GM21529 (cell line): ENCODE data around the gene MLLT1.

Experiments used
- ATAC-seq: cut with Tn5 transposase; IDR thresholded peaks from one replicate; pipeline ENCODE4 v1.9.1; 2021; ENCODE audit not compliant: unreplicated experiment

MLLT1 gene

DNA sequence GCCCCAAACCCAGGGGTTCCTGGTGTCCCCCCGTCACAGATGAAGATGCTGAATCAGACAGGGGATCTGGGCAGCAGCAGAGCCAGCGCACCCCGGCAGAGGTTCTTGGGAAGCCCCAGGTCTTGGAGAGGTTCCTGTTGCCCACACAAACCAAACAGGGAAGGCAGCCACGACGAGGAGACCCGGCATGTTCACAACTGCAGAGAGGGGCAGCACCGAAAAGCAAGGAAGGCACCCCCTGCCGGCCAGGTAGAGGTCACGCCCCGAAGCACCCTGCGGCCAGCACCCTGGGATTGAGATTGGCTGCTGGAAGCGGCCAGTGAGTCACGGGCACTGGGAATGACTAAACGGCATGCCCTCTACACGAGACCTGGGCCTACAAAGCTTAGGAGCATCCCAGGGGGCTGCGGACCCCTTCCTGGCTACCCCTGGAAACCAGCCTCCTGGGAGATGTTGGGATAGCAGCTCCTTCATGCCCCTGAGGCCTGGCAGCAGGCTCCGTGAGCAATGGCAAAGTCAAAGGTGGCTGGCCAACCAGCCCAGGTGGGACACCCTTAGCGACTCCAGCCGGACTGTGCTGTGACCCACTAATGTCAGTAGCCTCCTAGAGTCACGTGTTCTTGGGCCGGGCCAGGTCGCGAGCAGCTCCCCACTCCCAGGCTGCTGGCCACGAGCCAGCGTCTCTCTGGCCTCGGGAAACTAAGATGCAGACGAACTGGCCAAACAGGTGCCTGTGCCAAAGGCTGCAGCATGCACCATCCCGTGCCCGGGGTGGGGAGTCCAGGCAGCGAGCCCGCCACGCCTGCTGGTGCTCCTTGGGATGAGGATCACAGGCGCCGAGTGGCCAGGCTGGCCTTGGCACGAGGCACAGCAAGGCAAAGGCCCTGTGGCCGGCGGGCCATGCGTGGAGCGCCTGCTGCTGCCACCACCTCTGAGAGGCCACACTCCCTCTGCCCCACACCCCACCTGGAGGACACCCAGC lies 43.2 kb downstream of the MLLT1 start:
- ATAC-seq, result no peak

DNA sequence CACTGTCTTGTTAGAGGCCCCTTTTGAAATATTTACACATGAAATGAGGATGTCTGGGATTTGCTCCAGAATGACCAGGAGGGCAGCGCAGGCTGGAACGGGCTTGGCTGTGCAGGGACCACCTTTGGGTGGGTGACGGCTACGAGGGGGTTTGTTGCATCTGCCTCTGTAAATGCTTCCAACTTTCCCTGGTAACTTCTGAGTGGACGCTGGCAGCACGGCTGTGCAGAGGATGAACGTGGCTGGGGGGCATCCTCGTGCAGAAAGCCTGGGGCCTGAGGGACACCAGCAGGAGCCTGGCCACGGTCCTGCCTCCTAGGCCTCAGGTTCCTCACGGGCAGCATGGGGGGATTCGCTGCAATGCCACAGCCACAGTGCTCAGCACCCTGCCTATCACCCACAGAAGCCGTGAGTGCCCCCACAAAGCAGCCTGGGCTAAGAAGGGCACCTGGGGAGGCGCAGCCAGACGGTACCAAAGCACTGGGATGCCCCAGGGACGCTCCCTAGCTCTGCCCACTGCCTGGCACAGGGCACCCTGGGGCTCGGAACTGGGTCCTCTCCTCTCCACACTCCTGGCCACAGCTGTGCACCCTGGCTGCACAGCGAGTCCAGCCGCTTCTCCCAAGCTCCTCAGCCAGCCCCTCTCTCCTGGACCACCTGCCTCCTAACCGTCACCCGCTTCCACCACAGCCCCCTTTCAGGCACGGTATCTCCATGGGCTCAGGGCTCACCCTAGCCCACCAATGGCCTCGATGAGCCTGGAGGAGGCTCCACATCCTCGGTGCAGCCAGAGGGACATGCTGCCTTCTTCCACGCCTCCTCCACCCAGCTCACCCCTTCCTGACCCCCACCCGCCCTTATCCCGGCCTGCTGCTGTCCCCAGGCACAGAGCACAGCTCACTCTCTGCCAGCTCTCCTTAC lies 44.5 kb downstream of the MLLT1 start:
- no peak for ATAC-seq

DNA sequence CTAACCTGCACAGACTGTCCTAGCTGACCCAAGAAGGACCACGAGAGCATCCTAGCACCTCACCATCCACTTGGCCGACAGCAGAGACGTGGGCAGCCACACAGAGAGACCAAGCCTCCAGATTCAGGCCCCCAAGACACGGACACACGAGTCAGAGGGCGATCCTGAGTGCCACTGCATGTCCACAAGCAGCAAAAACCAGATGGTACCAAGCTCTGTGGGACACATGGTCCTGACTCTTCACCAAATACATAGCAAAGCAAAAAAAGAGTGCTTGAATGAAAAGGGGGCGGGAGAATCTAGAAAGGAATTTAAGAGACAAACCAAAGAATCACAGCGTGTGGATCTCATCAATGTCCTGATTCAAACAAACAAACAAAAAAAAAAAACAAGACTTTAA lies 45.2 kb downstream of the MLLT1 start:
- ATAC-seq, result no peak

DNA sequence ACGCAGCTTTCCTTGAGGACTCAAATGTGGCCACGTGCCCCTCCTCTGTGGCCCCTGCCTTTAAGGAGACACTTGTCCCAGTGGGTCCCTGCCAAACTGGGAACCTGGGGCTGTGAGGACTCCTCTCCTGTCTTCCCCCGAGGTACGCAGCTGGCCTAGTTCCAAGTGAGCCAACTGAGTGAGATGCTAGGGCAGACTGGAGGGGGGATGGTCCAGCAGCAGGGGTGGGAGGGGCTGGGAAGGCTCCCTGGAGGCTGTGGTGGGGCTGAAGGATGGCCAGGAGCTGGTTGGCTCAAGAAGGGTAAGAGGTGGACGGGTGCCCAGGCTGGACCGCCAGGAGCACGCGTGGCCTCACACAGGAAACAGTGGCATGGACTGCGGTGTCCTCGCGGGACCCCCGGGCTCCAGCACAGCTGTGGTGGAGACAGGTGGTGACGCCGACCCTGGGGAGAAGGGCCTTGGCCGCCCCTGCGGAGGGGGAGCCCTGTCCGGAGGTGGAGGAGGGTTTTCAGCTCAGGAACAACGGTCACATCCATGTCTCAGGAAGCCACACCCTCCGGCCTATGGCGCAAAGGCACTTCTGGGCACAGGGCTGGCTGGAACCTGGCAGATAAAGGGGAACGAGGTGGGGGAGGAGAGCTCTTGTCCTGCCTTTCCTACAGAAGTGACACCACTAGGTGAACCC lies 45.8 kb downstream of the MLLT1 start:
- no peak for ATAC-seq

DNA sequence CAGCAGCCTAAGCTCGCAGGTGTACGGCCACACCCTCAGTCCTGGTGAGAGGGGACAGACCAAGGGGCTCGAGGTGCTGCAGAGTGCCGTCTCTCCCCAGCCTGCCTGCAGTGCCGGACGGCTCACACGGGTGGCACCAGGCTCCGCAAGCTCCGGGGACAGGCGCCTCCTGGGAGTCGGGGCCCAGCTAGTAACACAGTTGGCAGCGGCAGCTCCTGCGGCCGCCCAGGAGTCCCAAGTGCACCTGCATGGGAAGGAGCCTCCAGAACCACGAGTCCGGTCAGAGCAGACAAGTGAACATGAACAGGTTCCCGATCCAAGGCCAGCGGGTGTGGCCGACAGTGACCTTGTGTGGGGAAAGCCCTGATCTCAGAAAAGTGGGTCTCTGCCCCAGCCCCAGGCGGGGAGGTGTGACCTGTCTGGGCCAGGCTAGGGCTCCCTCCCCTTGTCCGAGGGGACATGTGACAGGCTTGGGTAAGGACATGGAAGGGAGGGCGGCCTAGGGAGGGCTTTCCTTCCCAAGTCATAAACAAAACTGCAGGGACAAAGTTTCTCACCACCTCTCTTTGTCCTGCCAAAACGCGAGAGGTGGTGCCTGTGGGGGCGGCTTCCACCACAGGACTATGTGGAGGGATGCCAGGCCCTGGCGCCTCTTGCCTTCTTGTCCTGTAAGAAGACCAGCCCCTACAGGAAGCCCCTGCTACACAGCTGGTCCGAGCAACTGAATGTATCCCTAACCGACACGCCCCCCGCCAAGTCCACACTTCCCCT lies 46.5 kb downstream of the MLLT1 start:
- no peak for ATAC-seq

DNA sequence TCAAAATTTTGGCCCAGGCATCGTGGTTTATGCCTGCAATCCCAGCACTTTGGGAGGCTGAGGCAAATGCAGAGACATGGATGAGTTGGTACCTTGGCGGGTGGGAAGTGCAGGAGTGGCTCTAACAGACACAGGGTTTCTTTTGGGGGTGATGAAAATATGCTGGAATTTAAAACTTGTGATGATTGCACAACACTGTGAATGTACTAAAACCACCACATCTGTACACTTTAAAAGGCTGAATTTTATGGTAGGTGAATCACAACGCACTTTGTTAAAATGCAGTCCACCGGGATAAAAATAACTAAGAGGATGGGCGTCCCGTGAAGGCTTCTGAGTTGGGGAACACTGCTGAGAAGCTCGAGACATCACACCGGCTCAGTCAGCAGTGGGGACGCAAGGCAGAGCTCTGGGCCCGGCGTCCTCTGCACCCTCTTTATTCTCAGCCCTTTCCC lies 47.1 kb downstream of the MLLT1 start:
- no peak for ATAC-seq

DNA sequence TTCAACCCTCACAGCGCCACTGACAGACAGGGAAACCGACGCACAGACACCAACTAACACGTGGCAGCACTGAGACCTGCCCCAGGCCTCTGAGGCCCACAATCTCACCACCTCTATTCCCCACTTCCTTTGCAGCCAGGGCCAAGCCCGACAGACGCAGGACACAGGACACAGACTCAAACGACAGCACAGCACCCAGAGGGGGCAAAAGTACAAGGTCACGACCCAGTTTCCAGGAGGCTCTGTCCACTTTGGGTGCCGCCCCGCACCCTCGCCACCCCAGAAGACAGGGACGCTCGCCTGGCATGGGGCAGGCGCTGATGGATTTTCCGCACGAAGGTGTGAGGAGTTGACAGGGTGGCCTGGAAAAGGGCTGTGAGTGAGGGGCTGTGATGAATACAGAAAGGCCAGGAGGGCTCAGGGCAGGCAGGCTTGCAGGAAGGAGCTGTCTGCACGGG lies 48.8 kb downstream of the MLLT1 start:
- ATAC-seq, result no peak

DNA sequence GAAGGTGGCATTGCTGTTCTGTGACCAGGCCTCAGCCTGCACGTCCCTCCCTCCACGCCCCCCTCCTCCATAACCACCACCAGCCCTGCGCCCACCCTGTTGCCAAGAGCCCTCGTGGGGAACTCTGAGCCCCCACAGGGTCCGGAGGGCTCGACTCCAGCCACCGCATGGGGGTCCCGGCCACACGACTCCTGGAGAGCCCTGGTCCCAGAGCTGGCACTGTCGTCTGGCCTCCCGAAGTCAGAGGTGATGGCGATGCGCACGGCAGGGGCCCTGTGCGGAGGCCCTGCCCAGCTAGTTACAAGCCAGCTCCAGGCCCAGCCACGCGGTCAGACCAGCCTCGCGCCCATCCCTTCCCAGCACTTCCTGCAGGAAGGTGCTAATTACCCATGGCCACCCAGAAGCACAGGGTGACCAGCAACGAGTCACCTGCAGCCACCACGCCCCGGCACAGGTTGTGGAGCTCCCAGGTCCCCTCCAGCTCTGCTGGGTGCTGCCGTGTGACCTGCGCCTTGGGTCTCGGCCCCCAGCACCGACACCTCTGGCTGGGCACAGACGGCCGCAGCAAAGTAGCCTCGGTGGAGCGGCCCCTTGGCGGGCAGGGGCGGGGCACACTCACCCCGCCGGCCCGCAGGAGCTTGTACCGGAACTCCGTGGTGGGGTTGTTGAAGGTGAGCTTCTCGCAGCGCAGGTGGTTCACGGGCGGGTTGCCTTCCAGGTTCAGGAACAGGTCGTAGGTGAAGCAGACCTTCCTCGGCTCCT lies 49.6 kb downstream of the MLLT1 start:
- ATAC-seq, result no peak

DNA sequence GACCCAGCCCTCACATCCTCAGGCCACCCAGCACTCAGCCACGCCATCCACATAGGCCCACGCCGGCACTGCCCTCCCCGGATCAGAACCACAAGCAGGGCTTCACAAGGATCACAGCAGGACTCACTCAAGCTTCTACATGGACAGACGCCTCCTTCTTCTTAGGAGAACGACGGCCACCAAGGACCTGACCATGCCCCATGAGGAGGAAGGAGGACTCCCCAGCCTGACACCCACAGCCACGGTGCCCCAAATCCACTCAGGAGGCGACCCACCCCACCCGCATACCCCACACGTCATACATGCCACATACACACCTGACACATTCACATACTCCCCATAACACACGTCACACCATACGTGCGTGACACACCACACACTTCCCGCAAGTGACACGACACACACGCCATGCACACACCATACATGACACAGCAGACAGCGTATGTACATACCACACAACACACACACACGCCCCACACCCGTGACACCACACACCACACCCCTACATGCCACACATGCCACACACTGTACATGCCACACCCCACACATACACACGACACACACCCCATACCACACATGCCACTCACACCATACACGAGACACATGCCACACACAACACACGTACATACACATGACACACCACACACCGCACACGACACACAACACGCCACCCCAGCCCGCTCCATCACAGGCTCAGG lies 50.4 kb downstream of the MLLT1 start:
- ATAC-seq, result no peak

DNA sequence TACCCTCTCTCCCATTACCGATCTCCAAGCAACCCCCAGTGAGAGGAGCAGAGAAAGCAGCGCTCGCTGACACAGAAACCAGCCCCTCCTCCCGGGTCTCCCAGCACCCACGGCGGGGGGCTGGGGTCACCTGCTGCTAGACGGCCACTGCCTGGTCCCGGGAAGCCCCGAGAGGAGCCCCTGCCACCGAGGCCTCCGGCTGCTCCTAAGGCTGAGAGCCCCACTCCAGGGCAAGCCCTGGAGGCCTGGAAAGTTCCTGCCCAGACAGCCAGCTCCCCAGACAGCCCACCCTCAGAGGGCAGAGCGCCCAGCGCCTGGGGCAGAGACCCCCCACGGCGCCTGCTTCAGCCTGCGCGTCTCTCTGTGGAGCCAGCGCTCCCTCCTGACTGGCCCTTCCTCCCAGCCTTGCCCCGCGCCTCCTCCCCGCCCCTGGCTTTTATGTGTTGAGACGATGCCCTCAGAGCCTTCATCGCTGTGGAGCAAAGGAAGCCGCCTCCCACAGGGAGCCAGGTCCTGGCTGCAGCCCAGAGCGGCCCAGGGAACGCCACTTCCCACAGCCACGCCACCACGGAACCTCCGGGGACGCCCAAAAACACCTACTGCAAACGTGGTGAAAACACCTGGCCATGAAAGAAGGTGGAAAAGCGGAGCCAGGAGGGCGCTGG lies 51.1 kb downstream of the MLLT1 start:
- ATAC-seq, result no peak

DNA sequence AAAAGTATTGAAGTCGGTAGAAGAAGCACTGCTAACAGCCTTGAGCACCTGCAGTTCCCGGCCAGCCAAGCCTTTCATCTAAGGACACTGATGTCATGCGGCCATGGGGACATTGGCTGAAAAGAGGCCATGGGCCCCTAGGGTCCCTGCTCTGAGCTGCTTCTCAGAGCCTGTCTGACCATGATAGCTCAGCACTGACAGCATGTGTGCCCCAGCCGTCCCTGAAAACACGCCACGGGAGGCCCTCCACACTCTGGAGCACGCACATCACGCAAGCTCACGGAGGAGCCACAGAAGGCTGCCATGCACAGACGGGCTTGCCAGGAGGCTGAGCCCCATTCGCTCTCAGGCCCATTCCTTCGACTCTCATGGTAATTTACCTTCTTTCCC lies 51.8 kb downstream of the MLLT1 start:
- no peak for ATAC-seq

DNA sequence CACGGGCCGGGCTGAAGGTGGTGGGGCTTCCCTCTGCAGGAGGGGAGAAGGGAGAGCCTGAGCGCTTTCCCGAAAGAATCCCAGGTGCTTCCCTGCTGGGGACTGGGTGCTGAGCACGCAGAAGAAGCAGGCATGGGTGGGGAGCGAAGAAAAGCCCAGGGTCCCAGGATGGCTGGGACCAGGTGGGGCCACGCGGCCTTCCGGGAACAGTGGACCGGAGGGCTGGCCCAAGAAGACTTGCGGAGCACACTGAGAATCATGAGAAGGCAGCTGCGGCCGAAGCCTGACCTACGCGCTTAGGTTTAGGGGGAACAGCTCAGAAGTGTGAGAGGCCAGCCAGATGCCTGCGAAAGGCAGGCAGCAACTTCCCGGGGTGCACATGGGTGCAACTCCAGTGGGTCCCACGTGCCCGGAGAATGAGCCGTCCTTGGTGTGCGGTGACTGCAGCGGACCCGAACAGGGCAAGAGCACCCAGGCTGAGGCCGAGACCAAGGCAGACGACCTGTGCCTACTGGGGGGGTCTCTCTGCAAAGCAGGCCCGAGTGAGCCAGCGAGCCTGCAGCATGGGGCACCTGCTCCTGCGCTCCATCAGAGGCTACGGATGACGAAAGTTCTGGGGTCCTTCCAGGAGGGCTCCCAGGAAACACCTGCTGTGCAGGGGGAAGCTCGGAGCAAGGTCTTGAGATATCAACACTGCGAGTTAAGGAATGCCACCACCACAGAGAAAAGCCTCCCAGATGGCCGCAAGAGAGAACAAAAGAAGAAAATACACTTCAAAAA lies 52.4 kb downstream of the MLLT1 start:
- no peak for ATAC-seq

DNA sequence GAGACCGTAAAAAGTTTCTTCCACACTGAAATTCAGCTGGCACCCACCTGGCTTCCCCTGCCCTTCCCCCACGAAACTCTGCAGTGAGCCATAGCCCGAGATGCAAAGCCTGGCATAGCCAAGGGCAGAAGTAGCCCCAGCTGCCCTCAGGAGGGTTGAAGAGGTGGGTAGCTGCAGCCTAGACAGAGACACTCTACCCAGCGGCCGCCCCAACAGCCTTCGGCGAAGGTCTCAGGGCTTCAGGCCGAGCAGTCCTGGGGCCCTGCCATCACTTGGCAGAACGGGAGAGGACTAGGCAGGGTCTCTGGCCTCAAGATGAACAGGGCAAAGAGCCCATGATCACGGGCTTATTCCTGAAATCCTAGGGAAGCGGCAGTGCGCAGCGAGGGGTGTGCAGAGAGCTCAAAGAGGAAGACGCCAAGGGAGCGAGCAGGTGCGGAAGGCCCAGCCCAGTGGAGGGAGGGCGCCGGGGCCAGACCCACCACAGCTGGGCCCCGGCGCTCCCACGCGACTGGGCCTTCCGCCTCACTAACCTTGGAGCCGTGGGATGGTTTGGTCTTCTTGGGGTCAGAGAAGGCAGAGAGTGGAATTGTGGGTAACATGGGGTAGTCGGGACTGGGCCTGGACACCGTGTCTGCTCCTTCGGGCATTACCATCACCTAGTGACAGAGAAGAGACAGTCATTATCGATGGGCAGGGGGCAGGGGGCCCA lies 53.2 kb downstream of the MLLT1 start:
- ATAC-seq, result no peak

DNA sequence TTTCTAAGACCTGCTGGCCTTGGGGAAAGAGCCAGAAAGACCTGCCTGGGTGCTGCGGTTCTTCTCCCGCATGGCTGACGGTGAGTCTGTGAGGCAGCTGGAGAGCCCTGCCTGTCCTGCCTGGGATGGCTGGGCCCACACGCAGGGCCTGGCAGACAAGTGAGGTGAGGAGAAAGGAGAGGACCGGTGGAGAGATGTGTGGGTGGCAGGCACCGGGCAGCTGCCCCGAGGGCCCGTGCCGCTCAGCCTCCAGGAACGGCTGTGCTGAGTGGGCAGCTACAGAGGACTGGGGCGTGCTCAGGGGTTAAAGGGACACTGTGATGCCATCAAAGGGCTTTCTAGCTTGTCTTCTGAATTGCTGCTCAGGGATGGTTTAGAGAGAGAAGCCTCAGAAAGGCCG lies 53.8 kb downstream of the MLLT1 start:
- no peak for ATAC-seq

DNA sequence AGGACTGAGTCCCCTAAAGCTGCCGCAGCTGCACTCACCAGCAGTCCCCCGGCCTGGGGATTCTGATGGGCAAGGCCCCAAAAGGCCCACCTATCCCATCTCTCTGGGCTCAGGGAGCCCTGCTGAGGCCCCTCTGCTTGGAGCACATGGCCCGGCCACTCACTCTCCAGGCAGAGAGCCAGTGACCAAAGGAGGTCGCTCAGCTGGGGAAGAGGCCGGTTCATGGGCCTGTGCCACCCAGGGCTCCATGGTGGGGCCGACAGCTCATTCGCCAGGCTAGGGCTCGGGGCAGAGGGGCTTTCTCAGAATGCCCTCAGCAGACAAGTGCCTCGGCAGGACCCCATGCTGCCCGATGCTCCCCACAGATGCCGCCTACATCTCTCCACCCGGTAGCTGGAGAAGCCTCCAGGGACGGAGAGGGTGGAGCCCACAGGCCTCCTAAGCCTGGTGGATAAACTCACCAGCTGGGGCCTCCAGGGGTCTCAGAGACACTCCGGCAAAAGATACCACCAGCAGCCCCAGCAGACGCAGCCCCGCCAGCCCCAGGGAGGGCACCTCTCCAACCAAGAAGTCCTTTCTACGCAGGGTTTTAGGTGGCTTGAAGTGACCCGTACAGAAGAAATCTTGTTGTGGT lies 54.4 kb downstream of the MLLT1 start:
- ATAC-seq, result no peak

DNA sequence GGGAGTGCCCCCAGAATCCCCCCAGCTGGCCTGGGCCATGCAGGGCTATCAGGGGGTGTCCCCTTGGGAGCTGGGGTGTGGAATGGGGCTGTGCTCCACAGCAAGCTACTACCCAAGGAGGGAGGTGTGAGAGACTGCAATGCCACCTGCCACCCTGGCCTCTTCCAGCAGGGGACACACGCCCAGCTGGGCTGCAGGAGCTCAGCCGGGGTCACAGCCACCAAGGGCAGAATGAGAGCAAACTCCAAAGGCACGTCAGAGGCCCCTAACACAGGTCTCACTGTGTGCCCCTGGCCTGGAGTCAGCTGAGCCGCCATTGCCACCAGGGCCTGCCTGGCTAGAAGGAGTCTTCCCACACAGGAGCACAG lies 55.5 kb downstream of the MLLT1 start:
- ATAC-seq, result no peak
